ACC112 (cell line): ENCODE measurements around the gene KCNAB2.
"Not testable (repeated sequence)": the region's sequence is repeated elsewhere in the genome, so short reads cannot be mapped to it uniquely, and the experiment has no call there.

Experiments used
- H2AFZ ChIP-seq: fragments of 200-600 bp; sonication (generic); one replicate; pipeline ENCODE4 v1.6.0; 2017; ENCODE audit warnings: antibody characterized with exemption, low read length; ENCODE audit not compliant: unreplicated experiment
- H3K27ac ChIP-seq: fragments of 200-600 bp; sonication (generic); 2 replicates; pipeline ENCODE4 v1.5.1; 2014; ENCODE audit warnings: low read depth, mild to moderate bottlenecking, antibody characterized with exemption, low read length, moderate library complexity
- H3K27me3 ChIP-seq: fragments of 200-600 bp; sonication (generic); 2 replicates; pipeline ENCODE4 v1.6.1; 2014; ENCODE audit warnings: mild to moderate bottlenecking, antibody characterized with exemption, low read length, moderate library complexity, mixed read lengths; ENCODE audit not compliant: insufficient read depth
- H3K36me3 ChIP-seq: fragments of 200-600 bp; sonication (generic); 2 replicates; pipeline ENCODE4 v1.6.1; 2016; ENCODE audit warnings: mild to moderate bottlenecking, antibody characterized with exemption, low read length, moderate library complexity, mixed read lengths; ENCODE audit not compliant: insufficient read depth
- H3K4me1 ChIP-seq: fragments of 200-600 bp; sonication (generic); one replicate; pipeline ENCODE4 v1.6.1; 2016; ENCODE audit warnings: low read length, mixed read lengths; ENCODE audit not compliant: insufficient read depth, unreplicated experiment, control insufficient read depth
- H3K4me3 ChIP-seq: fragments of 200-600 bp; sonication (generic); 2 replicates; pipeline ENCODE4 v1.5.1; 2014; ENCODE audit warnings: mild to moderate bottlenecking, low read depth, low read length
- H3K79me2 ChIP-seq: fragments of 200-600 bp; sonication (generic); one replicate; pipeline ENCODE4 v1.6.0; 2016; ENCODE audit warnings: low read length; ENCODE audit not compliant: control insufficient read depth, unreplicated experiment, insufficient read depth

KCNAB2 gene

GRCh38 chr1:6057170-6057845 lies 11.6 kb downstream of the KCNAB2 start:
- Histone ChIP-seq H3K79me2 (no peaks in the 10 kb centered on the region), H2AFZ (no peak overlapping the region), H3K4me3 (no peak overlapping the region), H3K27ac (no peak overlapping the region), H3K4me1 (no peaks in the 10 kb centered on the region), H3K27me3 (no peaks in the 10 kb centered on the region), H3K36me3 (no peaks in the 10 kb centered on the region)

- no peak overlapping the region for H3K27ac ChIP-seq
- H3K79me2 ChIP-seq = no peaks in the 10 kb centered on the region
- peaks cover 6% of the 10 kb centered on the region; the same call in 1 of the 2 replicates for H3K27me3 ChIP-seq
Observed at GRCh38 chr1:6059866-6060265, 14.2 kb downstream of the KCNAB2 start.

GRCh38 chr1:6062670-6063069 lies 17.0 kb downstream of the KCNAB2 start:
- H2AFZ ChIP-seq = no peak overlapping the region
- H3K27ac ChIP-seq = no peak overlapping the region
- H3K4me3 ChIP-seq = no peak overlapping the region
- no peaks in the 10 kb centered on the region for H3K4me1 ChIP-seq
- no peaks in the 10 kb centered on the region for H3K36me3 ChIP-seq
- peaks cover 6% of the 10 kb centered on the region; the same call in 1 of the 2 replicates for H3K27me3 ChIP-seq
- H3K79me2 ChIP-seq = no peaks in the 10 kb centered on the region

More at GRCh38 chr1:6059866-6060265, 14.2 kb downstream of the KCNAB2 start:
- Histone ChIP-seq H3K36me3 (no peaks in the 10 kb centered on the region), H3K4me3 (no peak overlapping the region), H2AFZ (no peak overlapping the region), H3K4me1 (no peaks in the 10 kb centered on the region)

GRCh38 chr1:6063532-6064053 lies 17.9 kb downstream of the KCNAB2 start:
- not testable (repeated sequence) for H3K27me3 ChIP-seq, H3K4me1 ChIP-seq, H3K36me3 ChIP-seq, H3K27ac ChIP-seq, H2AFZ ChIP-seq, H3K79me2 ChIP-seq, H3K4me3 ChIP-seq

- Histone ChIP-seq H3K79me2 (no peaks in the 10 kb centered on the region), H3K27me3 (peaks cover 6% of the 10 kb centered on the region; the same call in 1 of the 2 replicates), H3K4me1 (no peaks in the 10 kb centered on the region), H3K27ac (no peak overlapping the region), H2AFZ (no peak overlapping the region), H3K36me3 (no peaks in the 10 kb centered on the region), H3K4me3 (no peak overlapping the region)
Observed at GRCh38 chr1:6065093-6065858, 19.6 kb downstream of the KCNAB2 start.

- Histone ChIP-seq H3K36me3 (no peaks in the 10 kb centered on the region), H3K27ac (no peak overlapping the region), H3K27me3 (peaks cover 6% of the 10 kb centered on the region; the same call in 1 of the 2 replicates), H3K79me2 (no peaks in the 10 kb centered on the region), H3K4me3 (no peak overlapping the region), H2AFZ (no peak overlapping the region), H3K4me1 (no peaks in the 10 kb centered on the region)
Observed at GRCh38 chr1:6066680-6067079, 21.0 kb downstream of the KCNAB2 start.

GRCh38 chr1:6068073-6068472 lies 22.4 kb downstream of the KCNAB2 start:
- Histone ChIP-seq H3K4me1 (no peaks in the 10 kb centered on the region), H3K27me3 (peaks cover 6% of the 10 kb centered on the region; the same call in 1 of the 2 replicates), H2AFZ (no peak overlapping the region), H3K79me2 (no peaks in the 10 kb centered on the region), H3K36me3 (no peaks in the 10 kb centered on the region), H3K4me3 (no peak overlapping the region), H3K27ac (no peak overlapping the region)

GRCh38 chr1:6068932-6069331 lies 23.2 kb downstream of the KCNAB2 start:
- H3K27me3 ChIP-seq = peaks cover 6% of the 10 kb centered on the region; the same call in 1 of the 2 replicates
- no peaks in the 10 kb centered on the region for H3K36me3 ChIP-seq
- no peaks in the 10 kb centered on the region for H3K4me1 ChIP-seq
- H3K27ac ChIP-seq = no peak overlapping the region
- H3K4me3 ChIP-seq = no peak overlapping the region
- H2AFZ ChIP-seq = no peak overlapping the region
- H3K79me2 ChIP-seq = no peaks in the 10 kb centered on the region

GRCh38 chr1:6069573-6069972 lies 23.9 kb downstream of the KCNAB2 start:
- Histone ChIP-seq H3K79me2 (no peaks in the 10 kb centered on the region), H3K4me1 (no peaks in the 10 kb centered on the region), H2AFZ (no peak overlapping the region), H3K4me3 (no peak overlapping the region), H3K36me3 (no peaks in the 10 kb centered on the region), H3K27ac (no peak overlapping the region), H3K27me3 (peaks cover under 1% of the 10 kb centered on the region; the same call in 1 of the 2 replicates)

- Histone ChIP-seq H2AFZ (no peak overlapping the region), H3K27ac (no peak overlapping the region), H3K27me3 (no peaks in the 10 kb centered on the region), H3K36me3 (no peaks in the 10 kb centered on the region), H3K79me2 (no peaks in the 10 kb centered on the region), H3K4me3 (no peak overlapping the region), H3K4me1 (no peaks in the 10 kb centered on the region)
Observed at GRCh38 chr1:6070450-6070974, 24.8 kb downstream of the KCNAB2 start.
